Fibroblast of villous mesenchyme (primary cell): ENCODE data around the gene MRTFB. TPM values are rescaled to one million over a fixed set of nuclear protein-coding genes. Genes with fewer than 3 reads are reported as not detected.

Source experiments
- DNase-seq: peaks from one replicate; pipeline ENCODE4 v3.0.0-alpha.2; 2010; ENCODE audit warnings: low read depth
- H3K4me3 ChIP-seq: 2 replicates; pipeline ENCODE4 v1.5.1; 2011; ENCODE audit warnings: low read depth, mild to moderate bottlenecking, low read length
- CTCF ChIP-seq: IDR thresholded peaks from 2 replicates; pipeline ENCODE4 v1.5.1; 2012; ENCODE audit warnings: low read depth, mild to moderate bottlenecking, low read length; ENCODE audit not compliant: insufficient read depth
- total RNA-seq: library from RNA; depleted of rRNA; stranded (reverse); fragments of >200 nt; gene quantifications from 2 replicates; pipeline ENCODE4 v1.2.3, GENCODE V29; 2012

Gene MRTFB
- total RNA-seq, 1 donor = 8.2 TPM

DNA sequence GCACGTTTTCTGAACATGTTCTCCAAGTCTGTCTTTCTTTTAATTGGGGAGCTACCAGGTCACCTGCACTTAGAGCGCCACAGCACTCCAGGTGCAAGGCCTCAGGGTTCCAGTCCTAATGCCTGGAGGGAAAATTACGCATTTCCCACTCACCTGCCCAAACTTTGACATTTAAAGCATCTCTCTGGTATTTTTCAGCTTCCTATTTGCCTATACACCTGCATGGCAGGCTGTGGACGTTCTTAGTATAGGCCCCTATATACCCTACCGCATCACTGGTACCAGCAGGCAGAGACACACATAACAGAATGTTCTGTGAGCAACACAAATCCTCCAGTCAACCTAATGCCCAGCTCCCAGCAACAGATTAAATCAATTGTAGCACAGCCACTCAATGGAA lies 213.3 kb downstream of the MRTFB start:
- no peak for DNase-seq
- TF ChIP-seq CTCF = no peak
- H3K4me3 ChIP-seq = no peak overlapping the region

GRCh38 chr16:14284930-14285512 lies 213.9 kb downstream of the MRTFB start:
- TF ChIP-seq CTCF = peak; percentile 42

DNA sequence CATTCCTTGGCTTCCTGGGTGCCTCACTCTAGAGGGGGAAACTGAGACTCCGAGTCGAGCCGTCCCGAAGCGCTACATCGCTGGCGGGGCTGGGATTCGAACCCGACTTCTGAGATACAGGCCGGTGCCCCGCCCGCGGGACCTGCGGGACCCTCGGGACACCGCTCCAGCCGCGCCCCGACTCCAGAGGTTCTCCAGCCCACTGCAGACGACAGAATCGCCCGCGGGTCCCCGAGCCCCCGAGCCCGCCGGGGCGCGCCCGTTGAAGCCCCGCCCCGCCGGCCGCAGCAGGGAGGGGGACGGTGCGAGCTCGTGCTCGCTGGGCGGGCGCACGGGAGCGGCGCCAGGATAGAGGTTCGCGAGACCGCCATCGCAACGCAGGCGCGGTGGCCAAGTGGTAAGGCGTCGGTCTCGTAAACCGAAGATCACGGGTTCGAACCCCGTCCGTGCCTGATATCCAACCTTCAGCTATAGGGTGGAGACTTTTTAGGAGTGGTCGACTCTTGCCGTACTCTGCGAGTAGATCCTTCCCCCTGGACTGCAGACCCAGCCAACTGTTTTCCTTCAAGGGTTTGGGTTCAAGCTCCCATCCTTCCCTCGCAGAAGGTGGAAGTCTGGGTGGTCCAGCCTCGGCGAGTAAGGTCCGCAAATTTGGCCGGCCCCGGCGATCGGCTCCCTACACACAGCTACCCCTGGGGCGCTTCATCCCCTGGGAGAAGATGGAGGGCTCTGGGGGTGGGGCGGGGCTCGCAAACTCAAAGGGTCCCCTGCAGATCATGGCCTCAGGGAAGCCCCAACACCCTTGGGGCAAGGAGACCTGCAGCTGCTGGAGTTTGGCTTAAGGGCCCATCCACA lies 214.6 kb downstream of the MRTFB start:
- peak overlapping the region; percentile 88 for H3K4me3 ChIP-seq
- TF ChIP-seq CTCF = no peak
- DNase-seq = peak; percentile 93

More at GRCh38 chr16:14284930-14285512, 213.9 kb downstream of the MRTFB start:
- H3K4me3 ChIP-seq = peak overlapping the region; percentile 88
- no peak for DNase-seq

GRCh38 chr16:14286368-14287230 lies 215.5 kb downstream of the MRTFB start:
- DNase-seq = no peak
- TF ChIP-seq CTCF = no peak
- H3K4me3 ChIP-seq = peak overlapping the region; percentile 56

GRCh38 chr16:14289692-14290340 lies 218.7 kb downstream of the MRTFB start:
- no peak overlapping the region for H3K4me3 ChIP-seq
- peak; percentile 46 for TF ChIP-seq CTCF
- DNase-seq = peak; percentile 18

- no peak for TF ChIP-seq CTCF
- no peak for DNase-seq
- H3K4me3 ChIP-seq = no peak overlapping the region
These were observed 220.2 kb downstream of the MRTFB start for GRCh38 chr16:14291286-14291685.
